Thoracic aorta (tissue), 2 donors: ENCODE data around the gene SLC2A5. TPM values are rescaled to one million over a fixed set of nuclear protein-coding genes. Genes with fewer than 3 reads are reported as not detected.

Experiments
- ATAC-seq: fragments of 150-250 bp; one replicate; pipeline ENCODE4 v1.8.0; 2017; ENCODE audit warnings: low read depth; ENCODE audit not compliant: insufficient number of reproducible peaks, low FRiP score
- DNase-seq: peaks from one replicate; pipeline ENCODE4 v3.0.0-alpha.2; 2020; ENCODE audit warnings: low spot score
- H3K27ac ChIP-seq, 2 donors: fragments of 200-600 bp; sonication (generic); 1 replicate in 1 of 2; 2 replicates in 1 of 2; pipeline ENCODE4 v1.5.1; 2016; ENCODE audit warnings: mild to moderate bottlenecking in 2 of 2, moderate library complexity in 2 of 2
- H3K27me3 ChIP-seq: fragments of 200-600 bp; sonication (generic); replicated peaks from 2 replicates; pipeline ENCODE4 v1.6.0; 2016; ENCODE audit warnings: mild to moderate bottlenecking; ENCODE audit not compliant: insufficient read depth
- H3K36me3 ChIP-seq: fragments of 200-600 bp; sonication (generic); one replicate; pipeline ENCODE4 v1.5.1; 2016
- H3K4me1 ChIP-seq, 2 donors: fragments of 200-600 bp; sonication (generic); 1 replicate in 1 of 2; 2 replicates in 1 of 2; pipeline versions ENCODE4 v1.5.1 to v1.6.0; 2016; ENCODE audit warnings: low read depth in 2 of 2, mild to moderate bottlenecking in 1 of 2; ENCODE audit not compliant: control insufficient read depth in 1 of 2
- H3K4me3 ChIP-seq: fragments of 200-600 bp; sonication (generic); 2 replicates; pipeline ENCODE4 v1.5.1; 2016; ENCODE audit warnings: mild to moderate bottlenecking
- H3K9me3 ChIP-seq: fragments of 200-600 bp; sonication (generic); 2 replicates; pipeline ENCODE4 v1.5.1; 2016
- CTCF ChIP-seq: fragments of 200-600 bp; sonication (generic); IDR thresholded peaks from one replicate; pipeline ENCODE4 v1.5.1; 2019; ENCODE audit warnings: antibody characterized with exemption
- total RNA-seq, 2 donors: library from RNA; depleted of rRNA; stranded (reverse); fragments of >200 nt; gene quantifications; one replicate each; pipeline versions ENCODE4 v1.1.0 to v1.2.3, GENCODE V29; 2016

Gene SLC2A5
- total RNA-seq, 2 donors from 2014 or later, result 3.9 to 14.7 TPM

- H3K27me3 ChIP-seq, result no peaks in the 10 kb centered on the region
- H3K27ac ChIP-seq, result peak overlapping the region; percentile 15 to 31
- no peaks in the 10 kb centered on the region for H3K9me3 ChIP-seq
- ATAC-seq (peak; percentile 71), DNase-seq (peak; percentile 67)
- no peak for TF ChIP-seq CTCF
- no peak overlapping the region for H3K4me3 ChIP-seq
- peaks cover 3 to 20% of the 10 kb centered on the region in 2 donors for H3K4me1 ChIP-seq
- no peaks in the 10 kb centered on the region for H3K36me3 ChIP-seq
Measured at GRCh38 chr1:9084906-9085305, 15.5 kb upstream of the SLC2A5 start.

GRCh38 chr1:9081473-9081872, 12.0 kb upstream of the SLC2A5 start:
- H3K27me3 ChIP-seq, result no peaks in the 10 kb centered on the region
- no peak for TF ChIP-seq CTCF
- DNase-seq, result no peak
- ATAC-seq, result no peak
- H3K4me1 ChIP-seq, result peaks cover 3 to 20% of the 10 kb centered on the region in 2 donors
- H3K27ac ChIP-seq, result no peak overlapping the region
- no peaks in the 10 kb centered on the region for H3K9me3 ChIP-seq
- no peaks in the 10 kb centered on the region for H3K36me3 ChIP-seq
- no peak overlapping the region for H3K4me3 ChIP-seq

GRCh38 chr1:9080705-9081291, 11.4 kb upstream of the SLC2A5 start:
- TF ChIP-seq CTCF, result no peak
- Histone ChIP-seq H3K27me3 (no peaks in the 10 kb centered on the region), H3K27ac (no peak overlapping the region), H3K4me3 (no peak overlapping the region), H3K36me3 (no peaks in the 10 kb centered on the region), H3K4me1 (peaks cover 3 to 16% of the 10 kb centered on the region in 2 donors), H3K9me3 (no peaks in the 10 kb centered on the region)
- DNase-seq, result no peak
- ATAC-seq, result no peak

- H3K27me3 ChIP-seq, result no peaks in the 10 kb centered on the region
- DNase-seq (no peak), ATAC-seq (no peak)
- no peak overlapping the region for H3K4me3 ChIP-seq
- no peaks in the 10 kb centered on the region for H3K36me3 ChIP-seq
- no peak for TF ChIP-seq CTCF
- H3K4me1 ChIP-seq, result peaks cover 3 to 10% of the 10 kb centered on the region in 2 donors
- H3K9me3 ChIP-seq, result no peaks in the 10 kb centered on the region
- H3K27ac ChIP-seq, result no peak overlapping the region
Measured at GRCh38 chr1:9079988-9080704, 10.7 kb upstream of the SLC2A5 start.

GRCh38 chr1:9078752-9079500, 9.5 kb upstream of the SLC2A5 start:
- no peaks in the 10 kb centered on the region for H3K36me3 ChIP-seq
- H3K4me1 ChIP-seq, result no peaks in the 10 kb centered on the region
- ATAC-seq, result no peak
- H3K9me3 ChIP-seq, result no peaks in the 10 kb centered on the region
- DNase-seq, result no peak
- no peaks in the 10 kb centered on the region for H3K27me3 ChIP-seq
- H3K27ac ChIP-seq, result no peak overlapping the region
- no peak for TF ChIP-seq CTCF
- no peak overlapping the region for H3K4me3 ChIP-seq
